K562 (cell line): ENCODE data around the gene DBP. TPM values are rescaled to one million over a fixed set of nuclear protein-coding genes. Genes with fewer than 3 reads are reported as not detected.

Experiments
- CXXC5 ChIP-seq: fragments of 250-450 bp; sonication (Bioruptor Pico); IDR thresholded peaks from 2 replicates; pipeline ENCODE4 v1.8.0; 2022; ENCODE audit warnings: inconsistent platforms, mild to moderate bottlenecking, moderate library complexity
- MCM5 ChIP-seq: fragments of 450-650 bp; IDR thresholded peaks from 2 replicates; pipeline ENCODE4 v1.6.1; 2016; ENCODE audit warnings: low read depth
- MTA1 ChIP-seq: fragments of 450-650 bp; IDR thresholded peaks from 2 replicates; pipeline ENCODE4 v1.6.1; 2017; ENCODE audit warnings: borderline replicate concordance
- RB1 ChIP-seq: fragments of 450-650 bp; IDR thresholded peaks from 2 replicates; pipeline ENCODE4 v1.6.1; 2017; ENCODE audit warnings: low read depth, mild to moderate bottlenecking
- polyA plus RNA-seq, 8 experiments: library from polyadenylated mRNA; depleted of rRNA in 4 of 8; stranded (reverse) in 5 of 8; unstranded in 3 of 8; fragments of >200 nt; fragmentation: Nextera tagmentation in 2 of 8; fragmentation: Illumina TruSeq in 1 of 8; extraction: Ambion mirVana in 2 of 8; extraction: Trizol in 1 of 8; gene quantifications; 2 replicates each; pipeline versions ENCODE4 v1.2.1 to v1.2.3, GENCODE V29; 2011 to 2014; ENCODE audit warnings: inconsistent platforms in 1 of 8, missing spikeins in 1 of 8
- total RNA-seq, 7 experiments: library from RNA; depleted of rRNA in 6 of 7; stranded (reverse); fragments of >200 nt in 6 of 7; fragmentation: Illumina TruSeq in 2 of 7; extraction: Trizol in 2 of 7; gene quantifications; 2 replicates each; pipeline versions ENCODE4 v1.2.1 to v1.2.3, GENCODE V29; 2011 to 2021; ENCODE audit warnings: low replicate concordance in 1 of 7
- TF ChIP-seq, protein P1 (sequence below): fragments of 450-650 bp; IDR thresholded peaks from 2 replicates; pipeline ENCODE4 v1.6.1; 2017; ENCODE audit warnings: antibody characterized with exemption, mild to moderate bottlenecking
- TF ChIP-seq, protein P2 (sequence below): sonication (generic); formaldehyde crosslinking; IDR thresholded peaks from 2 replicates; pipeline ENCODE4 v1.8.1; 2023; ENCODE audit warnings: mild to moderate bottlenecking, missing genetic modification reagents
- TF ChIP-seq, protein P3 (sequence below): sonication (generic); formaldehyde crosslinking; IDR thresholded peaks from 2 replicates; pipeline ENCODE4 v1.8.1; 2023; ENCODE audit warnings: missing genetic modification reagents, mild to moderate bottlenecking, borderline replicate concordance
- TF ChIP-seq, protein P4 (sequence below): conservative IDR thresholded peaks from 2 replicates; pipeline ENCODE4 v1.6.1; 2011; ENCODE audit warnings: low read depth, mild to moderate bottlenecking, low read length; ENCODE audit not compliant: control insufficient read depth

Gene DBP
- total and polyA plus RNA-seq, 9 of the 15 experiments (the other 6 are each of a cell fraction or from before 2014, with no cell fraction given), result 0.25 to 5.5 (median 1.8) TPM

DNA sequence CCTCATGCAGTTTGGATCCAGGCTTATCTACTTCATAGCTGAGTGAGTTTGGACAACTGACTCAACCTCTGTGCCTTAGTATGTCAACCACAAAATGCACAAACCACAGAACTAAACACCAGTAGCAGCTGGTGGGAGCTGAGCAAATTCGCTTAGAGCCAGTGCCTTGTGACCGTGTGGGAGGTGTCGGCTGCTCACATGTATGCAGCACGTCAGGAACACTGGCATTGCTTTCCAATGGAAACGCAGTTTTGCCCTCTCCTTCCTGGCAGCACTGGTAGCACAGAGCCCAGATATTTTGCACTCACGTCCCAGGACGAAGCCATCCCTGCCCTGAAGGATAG lies 43.9 kb upstream of the DBP start (continued):
- TF ChIP-seq, protein P1, sequence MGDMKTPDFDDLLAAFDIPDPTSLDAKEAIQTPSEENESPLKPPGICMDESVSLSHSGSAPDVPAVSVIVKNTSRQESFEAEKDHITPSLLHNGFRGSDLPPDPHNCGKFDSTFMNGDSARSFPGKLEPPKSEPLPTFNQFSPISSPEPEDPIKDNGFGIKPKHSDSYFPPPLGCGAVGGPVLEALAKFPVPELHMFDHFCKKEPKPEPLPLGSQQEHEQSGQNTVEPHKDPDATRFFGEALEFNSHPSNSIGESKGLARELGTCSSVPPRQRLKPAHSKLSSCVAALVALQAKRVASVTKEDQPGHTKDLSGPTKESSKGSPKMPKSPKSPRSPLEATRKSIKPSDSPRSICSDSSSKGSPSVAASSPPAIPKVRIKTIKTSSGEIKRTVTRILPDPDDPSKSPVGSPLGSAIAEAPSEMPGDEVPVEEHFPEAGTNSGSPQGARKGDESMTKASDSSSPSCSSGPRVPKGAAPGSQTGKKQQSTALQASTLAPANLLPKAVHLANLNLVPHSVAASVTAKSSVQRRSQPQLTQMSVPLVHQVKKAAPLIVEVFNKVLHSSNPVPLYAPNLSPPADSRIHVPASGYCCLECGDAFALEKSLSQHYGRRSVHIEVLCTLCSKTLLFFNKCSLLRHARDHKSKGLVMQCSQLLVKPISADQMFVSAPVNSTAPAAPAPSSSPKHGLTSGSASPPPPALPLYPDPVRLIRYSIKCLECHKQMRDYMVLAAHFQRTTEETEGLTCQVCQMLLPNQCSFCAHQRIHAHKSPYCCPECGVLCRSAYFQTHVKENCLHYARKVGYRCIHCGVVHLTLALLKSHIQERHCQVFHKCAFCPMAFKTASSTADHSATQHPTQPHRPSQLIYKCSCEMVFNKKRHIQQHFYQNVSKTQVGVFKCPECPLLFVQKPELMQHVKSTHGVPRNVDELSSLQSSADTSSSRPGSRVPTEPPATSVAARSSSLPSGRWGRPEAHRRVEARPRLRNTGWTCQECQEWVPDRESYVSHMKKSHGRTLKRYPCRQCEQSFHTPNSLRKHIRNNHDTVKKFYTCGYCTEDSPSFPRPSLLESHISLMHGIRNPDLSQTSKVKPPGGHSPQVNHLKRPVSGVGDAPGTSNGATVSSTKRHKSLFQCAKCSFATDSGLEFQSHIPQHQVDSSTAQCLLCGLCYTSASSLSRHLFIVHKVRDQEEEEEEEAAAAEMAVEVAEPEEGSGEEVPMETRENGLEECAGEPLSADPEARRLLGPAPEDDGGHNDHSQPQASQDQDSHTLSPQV, result no peak
- TF ChIP-seq CXXC5 (CRISPR knock-in tag), result no peak
- TF ChIP-seq, protein P2, sequence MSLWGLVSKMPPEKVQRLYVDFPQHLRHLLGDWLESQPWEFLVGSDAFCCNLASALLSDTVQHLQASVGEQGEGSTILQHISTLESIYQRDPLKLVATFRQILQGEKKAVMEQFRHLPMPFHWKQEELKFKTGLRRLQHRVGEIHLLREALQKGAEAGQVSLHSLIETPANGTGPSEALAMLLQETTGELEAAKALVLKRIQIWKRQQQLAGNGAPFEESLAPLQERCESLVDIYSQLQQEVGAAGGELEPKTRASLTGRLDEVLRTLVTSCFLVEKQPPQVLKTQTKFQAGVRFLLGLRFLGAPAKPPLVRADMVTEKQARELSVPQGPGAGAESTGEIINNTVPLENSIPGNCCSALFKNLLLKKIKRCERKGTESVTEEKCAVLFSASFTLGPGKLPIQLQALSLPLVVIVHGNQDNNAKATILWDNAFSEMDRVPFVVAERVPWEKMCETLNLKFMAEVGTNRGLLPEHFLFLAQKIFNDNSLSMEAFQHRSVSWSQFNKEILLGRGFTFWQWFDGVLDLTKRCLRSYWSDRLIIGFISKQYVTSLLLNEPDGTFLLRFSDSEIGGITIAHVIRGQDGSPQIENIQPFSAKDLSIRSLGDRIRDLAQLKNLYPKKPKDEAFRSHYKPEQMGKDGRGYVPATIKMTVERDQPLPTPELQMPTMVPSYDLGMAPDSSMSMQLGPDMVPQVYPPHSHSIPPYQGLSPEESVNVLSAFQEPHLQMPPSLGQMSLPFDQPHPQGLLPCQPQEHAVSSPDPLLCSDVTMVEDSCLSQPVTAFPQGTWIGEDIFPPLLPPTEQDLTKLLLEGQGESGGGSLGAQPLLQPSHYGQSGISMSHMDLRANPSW (CRISPR knock-in tag), result no peak
- TF ChIP-seq, protein P3, sequence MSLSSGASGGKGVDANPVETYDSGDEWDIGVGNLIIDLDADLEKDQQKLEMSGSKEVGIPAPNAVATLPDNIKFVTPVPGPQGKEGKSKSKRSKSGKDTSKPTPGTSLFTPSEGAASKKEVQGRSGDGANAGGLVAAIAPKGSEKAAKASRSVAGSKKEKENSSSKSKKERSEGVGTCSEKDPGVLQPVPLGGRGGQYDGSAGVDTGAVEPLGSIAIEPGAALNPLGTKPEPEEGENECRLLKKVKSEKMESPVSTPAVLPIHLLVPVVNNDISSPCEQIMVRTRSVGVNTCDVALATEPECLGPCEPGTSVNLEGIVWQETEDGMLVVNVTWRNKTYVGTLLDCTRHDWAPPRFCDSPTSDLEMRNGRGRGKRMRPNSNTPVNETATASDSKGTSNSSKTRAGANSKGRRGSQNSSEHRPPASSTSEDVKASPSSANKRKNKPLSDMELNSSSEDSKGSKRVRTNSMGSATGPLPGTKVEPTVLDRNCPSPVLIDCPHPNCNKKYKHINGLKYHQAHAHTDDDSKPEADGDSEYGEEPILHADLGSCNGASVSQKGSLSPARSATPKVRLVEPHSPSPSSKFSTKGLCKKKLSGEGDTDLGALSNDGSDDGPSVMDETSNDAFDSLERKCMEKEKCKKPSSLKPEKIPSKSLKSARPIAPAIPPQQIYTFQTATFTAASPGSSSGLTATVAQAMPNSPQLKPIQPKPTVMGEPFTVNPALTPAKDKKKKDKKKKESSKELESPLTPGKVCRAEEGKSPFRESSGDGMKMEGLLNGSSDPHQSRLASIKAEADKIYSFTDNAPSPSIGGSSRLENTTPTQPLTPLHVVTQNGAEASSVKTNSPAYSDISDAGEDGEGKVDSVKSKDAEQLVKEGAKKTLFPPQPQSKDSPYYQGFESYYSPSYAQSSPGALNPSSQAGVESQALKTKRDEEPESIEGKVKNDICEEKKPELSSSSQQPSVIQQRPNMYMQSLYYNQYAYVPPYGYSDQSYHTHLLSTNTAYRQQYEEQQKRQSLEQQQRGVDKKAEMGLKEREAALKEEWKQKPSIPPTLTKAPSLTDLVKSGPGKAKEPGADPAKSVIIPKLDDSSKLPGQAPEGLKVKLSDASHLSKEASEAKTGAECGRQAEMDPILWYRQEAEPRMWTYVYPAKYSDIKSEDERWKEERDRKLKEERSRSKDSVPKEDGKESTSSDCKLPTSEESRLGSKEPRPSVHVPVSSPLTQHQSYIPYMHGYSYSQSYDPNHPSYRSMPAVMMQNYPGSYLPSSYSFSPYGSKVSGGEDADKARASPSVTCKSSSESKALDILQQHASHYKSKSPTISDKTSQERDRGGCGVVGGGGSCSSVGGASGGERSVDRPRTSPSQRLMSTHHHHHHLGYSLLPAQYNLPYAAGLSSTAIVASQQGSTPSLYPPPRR (CRISPR knock-in tag), result peak; percentile 87; the same call in 1 of the 2 replicates
- no peak for TF ChIP-seq MTA1
- TF ChIP-seq RB1, result no peak
- TF ChIP-seq MCM5, result no peak
- TF ChIP-seq, protein P4, sequence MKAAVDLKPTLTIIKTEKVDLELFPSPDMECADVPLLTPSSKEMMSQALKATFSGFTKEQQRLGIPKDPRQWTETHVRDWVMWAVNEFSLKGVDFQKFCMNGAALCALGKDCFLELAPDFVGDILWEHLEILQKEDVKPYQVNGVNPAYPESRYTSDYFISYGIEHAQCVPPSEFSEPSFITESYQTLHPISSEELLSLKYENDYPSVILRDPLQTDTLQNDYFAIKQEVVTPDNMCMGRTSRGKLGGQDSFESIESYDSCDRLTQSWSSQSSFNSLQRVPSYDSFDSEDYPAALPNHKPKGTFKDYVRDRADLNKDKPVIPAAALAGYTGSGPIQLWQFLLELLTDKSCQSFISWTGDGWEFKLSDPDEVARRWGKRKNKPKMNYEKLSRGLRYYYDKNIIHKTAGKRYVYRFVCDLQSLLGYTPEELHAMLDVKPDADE, result no peak
